ENCODE data around the gene RTN4RL2. TPM values are rescaled to one million over a fixed set of nuclear protein-coding genes. Genes with fewer than 3 reads are reported as not detected.

The RTN4RL2 gene
- total RNA-seq, 4 donors from 2014 or later: 0.20 to 1.5 (median 0.42) TPM; not detected in 1

GRCh38 chr11:57419146-57419545, 41.2 kb upstream of the RTN4RL2 start:
- H3K27me3 ChIP-seq: no peaks in the 10 kb centered on the region
- H3K4me3 ChIP-seq: no peak overlapping the region
- whole genome bisulfite sequencing, 2 donors: 84 to 86% methylated on average over 3 of the region's 3 CpGs
- peaks cover 0 to 95% (median 4%) of the 10 kb centered on the region in 3 donors for H3K36me3 ChIP-seq
- no peak for DNase-seq (ENCODE audit: low spot score in 2 of 2)
- TF ChIP-seq EP300 (IDR thresholded peaks at IDR 0.05): no peak
- no peak for TF ChIP-seq POLR2A (IDR thresholded peaks at IDR 0.05)
- TF ChIP-seq CTCF (IDR thresholded peaks at IDR 0.05): no peak
- peak overlapping the region in 1 of 4 donors; percentile 5 for H3K27ac ChIP-seq
- peaks cover 0 to 27% (median 6%) of the 10 kb centered on the region in 4 donors for H3K4me1 ChIP-seq
- no peaks in the 10 kb centered on the region for H3K9me3 ChIP-seq

DNA sequence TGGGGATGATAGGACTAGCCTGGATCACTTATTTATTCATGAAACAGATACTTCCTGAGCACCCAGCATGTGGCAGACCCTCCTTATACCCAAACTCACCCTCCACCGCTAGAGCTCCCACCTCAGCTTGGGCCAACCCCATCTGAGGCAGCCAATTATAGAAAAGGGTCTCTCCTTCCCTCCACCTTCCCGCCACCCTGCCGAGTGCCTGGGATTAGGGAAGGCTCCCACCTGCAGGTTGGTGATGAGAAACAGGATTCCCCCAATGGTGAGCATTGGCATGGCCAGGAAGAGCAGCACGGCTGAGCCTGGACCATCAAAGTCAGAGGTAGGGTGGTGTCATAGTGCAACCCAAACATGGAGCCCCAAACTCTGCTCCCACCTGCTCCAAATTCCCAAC, 39.3 kb upstream of the RTN4RL2 start:
- no peaks in the 10 kb centered on the region for H3K27me3 ChIP-seq
- H3K9me3 ChIP-seq: no peaks in the 10 kb centered on the region
- H3K36me3 ChIP-seq: peaks cover 0 to 77% (median 4%) of the 10 kb centered on the region in 3 donors
- no peak overlapping the region for H3K4me3 ChIP-seq
- peaks cover 0 to 46% (median 25%) of the 10 kb centered on the region in 4 donors for H3K4me1 ChIP-seq
- no peak overlapping the region for H3K27ac ChIP-seq
- WGBS, 2 donors: 76 to 98% methylated on average over 4 of the region's 4 CpGs
- TF ChIP-seq CTCF (IDR thresholded peaks at IDR 0.05) (no peak), POLR2A (IDR thresholded peaks at IDR 0.05) (no peak), EP300 (IDR thresholded peaks at IDR 0.05) (no peak)
- no peak for DNase-seq (ENCODE audit: low spot score in 2 of 2)

DNA sequence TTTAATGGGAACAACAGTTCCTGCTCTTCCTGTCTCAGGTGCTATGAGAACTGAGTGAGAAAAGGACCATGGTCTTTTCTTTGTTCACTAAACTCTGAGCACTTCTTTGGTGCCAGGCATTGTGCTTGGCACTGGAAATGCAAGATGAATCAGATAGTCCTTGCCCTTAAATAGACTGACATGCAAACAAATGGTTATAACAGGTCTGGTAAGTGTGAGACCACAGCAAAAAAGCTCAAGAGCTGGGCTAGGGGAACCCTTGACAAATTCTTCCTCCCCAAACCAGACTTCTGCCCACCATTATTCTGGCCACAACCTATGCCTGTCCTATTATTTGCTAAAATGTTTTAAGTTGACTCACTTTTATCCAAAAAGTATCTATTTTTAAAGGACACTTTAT, 38.5 kb upstream of the RTN4RL2 start:
- peaks cover 0 to 69% (median 4%) of the 10 kb centered on the region in 3 donors for H3K36me3 ChIP-seq
- no peak for TF ChIP-seq POLR2A (IDR thresholded peaks at IDR 0.05)
- TF ChIP-seq CTCF (IDR thresholded peaks at IDR 0.05): no peak
- H3K4me1 ChIP-seq: peaks cover 0 to 48% (median 29%) of the 10 kb centered on the region in 4 donors
- no peak overlapping the region for H3K27ac ChIP-seq
- H3K4me3 ChIP-seq: no peak overlapping the region
- no peak for DNase-seq (ENCODE audit: low spot score in 2 of 2)
- H3K9me3 ChIP-seq: no peaks in the 10 kb centered on the region
- no peaks in the 10 kb centered on the region for H3K27me3 ChIP-seq

GRCh38 chr11:57422669-57423068, 37.7 kb upstream of the RTN4RL2 start:
- no peak overlapping the region for H3K27ac ChIP-seq
- H3K4me1 ChIP-seq: peaks cover 0 to 55% (median 30%) of the 10 kb centered on the region in 4 donors
- WGBS, 2 donors: 73 to 80% methylated on average over 4 of the region's 4 CpGs
- no peak overlapping the region for H3K4me3 ChIP-seq
- no peak for DNase-seq (ENCODE audit: low spot score in 2 of 2)
- peaks cover 0 to 61% (median 2%) of the 10 kb centered on the region in 3 donors for H3K36me3 ChIP-seq
- TF ChIP-seq EP300 (IDR thresholded peaks at IDR 0.05) (no peak), CTCF (IDR thresholded peaks at IDR 0.05) (no peak), POLR2A (IDR thresholded peaks at IDR 0.05) (no peak)
- no peaks in the 10 kb centered on the region for H3K27me3 ChIP-seq
- no peaks in the 10 kb centered on the region for H3K9me3 ChIP-seq

DNA sequence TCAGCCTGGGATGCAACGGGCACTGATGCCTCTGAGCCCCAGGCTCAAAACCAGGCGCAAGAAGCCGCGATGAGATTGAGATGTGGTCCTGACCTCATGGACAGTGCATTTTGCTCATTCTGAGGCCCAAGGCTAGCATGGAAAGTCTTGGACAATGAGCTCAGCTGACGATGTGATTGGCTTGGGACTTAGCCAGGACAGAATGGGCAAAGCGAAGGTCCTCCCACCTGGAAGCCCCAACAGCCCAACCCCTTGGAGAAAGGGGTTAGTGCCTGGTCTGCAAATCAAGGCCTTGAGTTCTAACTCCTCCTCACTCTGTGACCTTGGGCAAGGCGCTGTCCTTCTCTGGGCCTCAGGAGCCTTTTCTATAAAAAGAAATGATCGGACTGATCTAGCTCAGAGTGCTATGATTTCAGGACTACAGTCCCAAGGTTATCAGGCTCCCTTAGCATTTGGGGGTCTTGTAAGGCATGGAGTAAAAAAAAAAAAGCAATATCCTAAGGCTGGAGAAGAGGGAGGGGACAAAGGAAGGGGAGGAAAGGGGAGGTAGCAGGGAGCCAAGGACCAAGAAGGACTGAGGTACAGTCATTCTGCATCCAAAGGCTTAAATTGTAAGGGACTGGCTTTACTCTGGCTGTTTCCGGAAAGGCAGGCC, 36.1 kb upstream of the RTN4RL2 start:
- H3K27ac ChIP-seq: peak overlapping the region; percentile 13 to 97 (median 92)
- H3K9me3 ChIP-seq: no peaks in the 10 kb centered on the region
- peaks cover 5 to 66% (median 38%) of the 10 kb centered on the region in 4 donors for H3K4me1 ChIP-seq
- WGBS, 2 donors: 78 to 81% methylated on average over 9 of the region's 9 CpGs
- peak overlapping the region in 1 of 4 donors; percentile 68 for H3K4me3 ChIP-seq
- peaks cover 0 to 46% (median 0%) of the 10 kb centered on the region in 3 donors for H3K36me3 ChIP-seq
- DNase-seq (ENCODE audit: low spot score in 2 of 2): no peak
- H3K27me3 ChIP-seq: no peaks in the 10 kb centered on the region
- TF ChIP-seq CTCF (IDR thresholded peaks at IDR 0.05): no peak
- TF ChIP-seq POLR2A (IDR thresholded peaks at IDR 0.05): no peak
- no peak for TF ChIP-seq EP300 (IDR thresholded peaks at IDR 0.05)

All from tibial nerve (tissue), 4 donors.